Measurements from ENCODE around the gene KRT25. TPM values are rescaled to one million over a fixed set of nuclear protein-coding genes. Genes with fewer than 3 reads are reported as not detected.

KRT25 gene
- total RNA-seq, 2 donors from 2014 or later = not detected

DNA sequence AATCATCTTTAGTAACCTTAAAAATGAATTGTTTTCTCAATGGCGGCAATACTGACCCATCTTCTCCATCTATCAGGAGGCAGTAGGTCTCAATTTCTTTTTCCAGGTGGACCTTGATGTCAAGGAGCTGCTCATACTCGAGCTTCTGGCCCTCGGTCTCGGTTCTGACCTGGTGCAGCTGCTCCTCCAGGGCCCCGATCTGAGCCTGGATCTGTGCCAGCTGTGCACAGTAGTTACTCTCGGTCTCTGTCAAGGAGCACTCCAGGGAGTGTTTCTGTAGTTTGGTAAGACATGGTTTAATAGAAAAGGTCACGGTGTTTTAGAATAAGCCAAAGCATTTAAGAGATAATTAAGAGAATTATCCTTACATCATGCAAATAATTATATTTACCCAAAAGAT, 22.3 kb upstream of the KRT25 start:
- H3K9me3 ChIP-seq = no peaks in the 10 kb centered on the region
- no peak overlapping the region for H3K4me3 ChIP-seq
- ATAC-seq (ENCODE audit: insufficient number of reproducible peaks, low FRiP score, low read depth) (no peak), DNase-seq (ENCODE audit: low spot score) (no peak)
- no peaks in the 10 kb centered on the region for H3K27me3 ChIP-seq (replicated peaks; ENCODE audit: insufficient read depth)
- H3K27ac ChIP-seq = no peak overlapping the region
- no peak for TF ChIP-seq CTCF (IDR thresholded peaks at IDR 0.05)
- no peaks in the 10 kb centered on the region for H3K36me3 ChIP-seq
- no peaks in the 10 kb centered on the region for H3K4me1 ChIP-seq (ENCODE audit: control insufficient read depth in 1 of 2, low read depth in 2 of 2)

DNA sequence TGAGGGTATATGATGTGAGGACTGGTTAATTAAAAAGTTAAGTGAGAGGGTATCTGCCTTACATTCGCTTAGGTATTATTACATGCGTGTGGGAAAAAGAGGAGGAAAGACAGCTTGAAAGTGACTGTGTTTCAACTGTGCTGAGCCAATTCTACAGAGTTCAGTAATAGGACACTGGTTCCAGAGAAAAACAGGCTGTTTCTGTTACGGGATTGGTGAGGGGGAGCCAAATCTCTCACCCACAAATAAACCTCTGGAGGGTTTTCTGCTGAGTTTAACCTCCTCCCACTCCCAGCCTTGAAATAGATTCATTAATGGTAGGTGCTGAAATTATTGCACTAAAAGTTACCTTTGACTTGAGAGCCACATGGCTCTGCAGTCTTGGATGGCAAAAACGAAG, 20.8 kb upstream of the KRT25 start:
- TF ChIP-seq CTCF (IDR thresholded peaks at IDR 0.05) = no peak
- ATAC-seq (ENCODE audit: insufficient number of reproducible peaks, low FRiP score, low read depth) (no peak), DNase-seq (ENCODE audit: low spot score) (no peak)
- Histone ChIP-seq H3K27me3 (replicated peaks; ENCODE audit: insufficient read depth) (no peaks in the 10 kb centered on the region), H3K4me1 (ENCODE audit: control insufficient read depth in 1 of 2, low read depth in 2 of 2) (no peaks in the 10 kb centered on the region), H3K36me3 (no peaks in the 10 kb centered on the region), H3K9me3 (no peaks in the 10 kb centered on the region), H3K4me3 (no peak overlapping the region), H3K27ac (no peak overlapping the region)

DNA sequence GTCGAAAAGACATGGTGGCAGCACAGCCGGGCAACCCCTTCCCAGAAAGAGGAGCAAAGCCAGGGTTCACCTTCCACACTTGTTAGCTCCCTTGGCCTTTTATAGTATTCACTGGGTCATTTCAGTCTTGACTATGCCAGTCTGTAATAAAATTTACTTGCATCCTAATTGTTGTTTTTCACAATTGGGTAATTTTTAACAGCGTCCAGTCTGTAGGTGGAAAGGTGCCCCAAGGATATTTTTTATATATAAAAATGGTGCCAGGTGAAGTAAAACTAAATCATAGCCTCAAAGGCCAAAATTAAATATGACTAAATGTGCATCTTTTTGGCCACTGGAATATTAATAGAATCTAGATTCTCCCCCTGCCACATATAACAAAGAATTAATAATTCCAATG, 17.0 kb upstream of the KRT25 start, which contains the start of gene KRT26:
Gene KRT26 (minus strand): TSS at position 101 of the 400 bp plus-strand sequence. CDS start 88 bp downstream, at position 13.
- no peak for TF ChIP-seq CTCF (IDR thresholded peaks at IDR 0.05)
- Histone ChIP-seq H3K4me1 (ENCODE audit: control insufficient read depth in 1 of 2, low read depth in 2 of 2) (no peaks in the 10 kb centered on the region), H3K4me3 (no peak within 1 kb of the TSS), H3K27ac (no peak within 1 kb of the TSS), H3K9me3 (no peaks in the 10 kb centered on the region), H3K27me3 (replicated peaks; ENCODE audit: insufficient read depth) (no peaks in the 10 kb centered on the region), H3K36me3 (no peaks in the 10 kb centered on the region)
- ATAC-seq (ENCODE audit: insufficient number of reproducible peaks, low FRiP score, low read depth) = no peak
- DNase-seq (ENCODE audit: low spot score) = no peak

DNA sequence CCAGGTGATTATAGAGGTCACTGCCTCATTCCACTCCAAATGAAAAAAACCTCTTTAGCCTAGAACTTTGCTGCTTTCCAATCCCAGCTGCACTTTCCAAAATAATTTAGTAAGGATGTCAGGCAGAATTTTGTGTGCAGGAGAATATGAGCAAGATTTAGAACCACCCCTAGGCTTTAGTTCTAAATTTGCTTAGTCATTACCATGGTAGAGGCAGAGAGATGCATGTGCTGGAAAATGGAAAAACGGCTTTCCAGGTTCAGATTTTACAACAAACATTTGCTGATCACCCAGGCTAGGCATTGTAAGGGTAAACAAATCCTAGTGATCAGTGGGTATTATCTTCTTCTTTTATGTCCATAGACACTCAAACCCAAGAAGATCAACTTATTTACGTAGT, 10.5 kb upstream of the KRT25 start:
- no peak for TF ChIP-seq CTCF (IDR thresholded peaks at IDR 0.05)
- Histone ChIP-seq H3K9me3 (peaks cover 9% of the 10 kb centered on the region), H3K4me3 (no peak overlapping the region), H3K27ac (no peak overlapping the region), H3K4me1 (ENCODE audit: control insufficient read depth in 1 of 2, low read depth in 2 of 2) (no peaks in the 10 kb centered on the region), H3K36me3 (no peaks in the 10 kb centered on the region), H3K27me3 (replicated peaks; ENCODE audit: insufficient read depth) (no peaks in the 10 kb centered on the region)
- ATAC-seq (ENCODE audit: insufficient number of reproducible peaks, low FRiP score, low read depth) (no peak), DNase-seq (ENCODE audit: low spot score) (no peak)

GRCh38 chr17:40763752-40764151, 8.6 kb upstream of the KRT25 start:
- ATAC-seq (ENCODE audit: insufficient number of reproducible peaks, low FRiP score, low read depth) (no peak), DNase-seq (ENCODE audit: low spot score) (no peak)
- Histone ChIP-seq H3K4me3 (no peak overlapping the region), H3K36me3 (no peaks in the 10 kb centered on the region), H3K27ac (no peak overlapping the region), H3K27me3 (replicated peaks; ENCODE audit: insufficient read depth) (no peaks in the 10 kb centered on the region), H3K4me1 (ENCODE audit: control insufficient read depth in 1 of 2, low read depth in 2 of 2) (no peaks in the 10 kb centered on the region), H3K9me3 (peaks cover 23% of the 10 kb centered on the region)
- no peak for TF ChIP-seq CTCF (IDR thresholded peaks at IDR 0.05)

Data from thoracic aorta (tissue), 2 donors.